K562 (cell line): Measurements from ENCODE around the gene AHSP.

Source experiments
- EZH2 ChIP-seq: IDR thresholded peaks from 2 replicates; pipeline ENCODE4 v1.6.1; 2012; ENCODE audit warnings: low read depth, mild to moderate bottlenecking, inconsistent platforms, low read length, borderline replicate concordance
- JUNB ChIP-seq: fragments of 450-650 bp; formaldehyde crosslinking; conservative IDR thresholded peaks from 2 replicates; pipeline ENCODE4 v1.4.0; 2020; ENCODE audit warnings: mild to moderate bottlenecking
- WHSC1 ChIP-seq: IDR thresholded peaks from one replicate; pipeline ENCODE4 v1.6.1; 2012; ENCODE audit warnings: low read length, control low read depth, inconsistent platforms
- ZNF175 ChIP-seq: fragments of 200-800 bp; sonication (Bioruptor generic); IDR thresholded peaks from 2 replicates; pipeline ENCODE4 v1.6.1; 2016; ENCODE audit warnings: low read depth, mild to moderate bottlenecking, missing genetic modification characterization, missing compliant biosample characterization
- TF ChIP-seq, protein P1 (sequence below), 3 experiments: IDR thresholded peaks in 2 of 3; conservative IDR thresholded peaks in 1 of 3; 2 replicates each; pipeline ENCODE4 v1.5.1; 2011 to 2012; ENCODE audit warnings: low read length in 3 of 3, mild to moderate bottlenecking in 3 of 3, control low read depth in 2 of 3, improper control_type of control experiment in 1 of 3, inconsistent platforms in 1 of 3, low read depth in 1 of 3, mixed read lengths in 1 of 3, moderate library complexity in 1 of 3; ENCODE audit not compliant: insufficient read depth in 2 of 3

DNA sequence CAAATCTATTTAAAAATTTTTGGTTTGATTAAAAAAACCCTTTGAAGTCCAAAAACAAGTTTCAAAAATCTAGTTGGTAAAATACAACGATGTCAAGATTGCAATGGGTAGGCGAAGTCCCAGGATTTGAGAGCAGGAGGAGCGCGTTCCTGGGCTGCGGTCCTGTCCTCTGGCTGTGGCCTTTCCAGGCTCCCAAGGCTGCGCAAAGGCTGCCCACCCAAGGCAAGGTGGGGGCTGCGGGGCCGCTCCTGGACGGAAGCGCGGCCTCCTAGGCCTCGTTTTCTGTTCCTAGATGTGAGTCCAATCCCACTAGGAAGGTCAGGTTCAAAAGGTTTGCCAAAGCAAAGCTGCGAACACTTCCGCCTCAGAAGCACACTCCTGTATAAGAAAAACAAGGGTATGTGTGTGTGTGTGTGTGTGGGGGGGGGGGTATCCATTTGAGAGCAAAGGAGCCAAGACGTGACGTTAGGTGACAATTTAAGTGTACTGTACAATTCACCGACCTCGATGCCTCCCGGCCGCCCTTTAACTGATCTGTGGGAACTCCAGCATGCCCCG lies 9.2 kb downstream of the AHSP start:
- TF ChIP-seq EZH2, result no peak
- TF ChIP-seq ZNF175 (CRISPR knock-in tag), result no peak
- no peak for TF ChIP-seq JUNB
- TF ChIP-seq, protein P1, sequence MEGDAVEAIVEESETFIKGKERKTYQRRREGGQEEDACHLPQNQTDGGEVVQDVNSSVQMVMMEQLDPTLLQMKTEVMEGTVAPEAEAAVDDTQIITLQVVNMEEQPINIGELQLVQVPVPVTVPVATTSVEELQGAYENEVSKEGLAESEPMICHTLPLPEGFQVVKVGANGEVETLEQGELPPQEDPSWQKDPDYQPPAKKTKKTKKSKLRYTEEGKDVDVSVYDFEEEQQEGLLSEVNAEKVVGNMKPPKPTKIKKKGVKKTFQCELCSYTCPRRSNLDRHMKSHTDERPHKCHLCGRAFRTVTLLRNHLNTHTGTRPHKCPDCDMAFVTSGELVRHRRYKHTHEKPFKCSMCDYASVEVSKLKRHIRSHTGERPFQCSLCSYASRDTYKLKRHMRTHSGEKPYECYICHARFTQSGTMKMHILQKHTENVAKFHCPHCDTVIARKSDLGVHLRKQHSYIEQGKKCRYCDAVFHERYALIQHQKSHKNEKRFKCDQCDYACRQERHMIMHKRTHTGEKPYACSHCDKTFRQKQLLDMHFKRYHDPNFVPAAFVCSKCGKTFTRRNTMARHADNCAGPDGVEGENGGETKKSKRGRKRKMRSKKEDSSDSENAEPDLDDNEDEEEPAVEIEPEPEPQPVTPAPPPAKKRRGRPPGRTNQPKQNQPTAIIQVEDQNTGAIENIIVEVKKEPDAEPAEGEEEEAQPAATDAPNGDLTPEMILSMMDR (IDR thresholded peaks at IDR 0.05 in 2 of 3, conservative IDR thresholded peaks at IDR 0.05 in 1 of 3; ENCODE audit: insufficient read depth in 2 of 3, low read depth in 1 of 3, low read length in 3 of 3), result no peak
- no peak for TF ChIP-seq WHSC1
